ENCODE measurements around the gene GNAS-AS1.
A peak's percentile ranks its signal among the peaks of the same experiment; 100 is the strongest.

The GNAS-AS1 gene

GRCh38 chr20:58790454-58790853 is 60.2 kb downstream of the GNAS-AS1 start:
- WGBS, 2 donors (ENCODE audit: extremely low coverage in 2 of 2, insufficient read length in 2 of 2, insufficient replicate concordance in 1 of 2) = no CpG with 5 or more reads among the region's 10 CpGs
- H3K36me3 ChIP-seq (replicated peaks in 1 of 2; ENCODE audit: control insufficient read depth in 2 of 2, insufficient read depth in 2 of 2, low read length in 2 of 2) = no peaks in the 10 kb centered on the region
- no peak overlapping the region for H2AFZ ChIP-seq (ENCODE audit: low read length)
- no peak overlapping the region for H4K91ac ChIP-seq (ENCODE audit: low read depth, low read length, poor library complexity)
- H3K4me2 ChIP-seq (ENCODE audit: insufficient read depth, low read length, poor library complexity, severe bottlenecking) = no peak overlapping the region
- H3K14ac ChIP-seq (ENCODE audit: low read length) = peak overlapping the region; percentile 63
- no peak for DNase-seq (ENCODE audit: low spot score)
- no peak overlapping the region for H3K4ac ChIP-seq (ENCODE audit: low read length)
- peaks cover 0 to 66% (median 0%) of the 10 kb centered on the region in 3 experiments for H3K27me3 ChIP-seq (ENCODE audit: control insufficient read depth in 3 of 3, insufficient read depth in 3 of 3, low read depth in 1 of 3, low read length in 3 of 3)
- no peak overlapping the region for H2BK15ac ChIP-seq (ENCODE audit: low read length)
- H3K9ac ChIP-seq (ENCODE audit: low read depth, low read length, poor library complexity) = peak overlapping the region; percentile 13
- H3K18ac ChIP-seq (ENCODE audit: low read length) = peak overlapping the region; percentile 3
- no peaks in the 10 kb centered on the region for H3K79me1 ChIP-seq (ENCODE audit: low read depth, low read length)
- H4K8ac ChIP-seq (ENCODE audit: low read depth, low read length) = no peak overlapping the region
- H3K9me3 ChIP-seq (replicated peaks in 1 of 2; ENCODE audit: control insufficient read depth in 2 of 2, insufficient read depth in 1 of 2, low read depth in 1 of 2, low read length in 2 of 2) = no peaks in the 10 kb centered on the region
- no peak overlapping the region for H3K4me3 ChIP-seq (ENCODE audit: low read length in 2 of 2)
- peaks cover 0 to 4% of the 10 kb centered on the region in 2 donors for H3K4me1 ChIP-seq (ENCODE audit: control insufficient read depth in 2 of 2, insufficient read depth in 1 of 2, low read depth in 1 of 2, low read length in 2 of 2)
- no peak overlapping the region for H2AK5ac ChIP-seq (ENCODE audit: low read depth, low read length)
- no peak overlapping the region for H2BK12ac ChIP-seq (ENCODE audit: low read length)
- no peak overlapping the region for H2BK120ac ChIP-seq (ENCODE audit: low read depth, low read length)
- H3K23ac ChIP-seq (ENCODE audit: low read depth, low read length, poor library complexity) = peak overlapping the region; percentile 20
- H3K27ac ChIP-seq (replicated peaks; ENCODE audit: low read length) = no peak overlapping the region
- H2BK5ac ChIP-seq (ENCODE audit: low read length) = no peak overlapping the region

GRCh38 chr20:58788896-58789544 is 61.7 kb downstream of the GNAS-AS1 start:
- H3K79me1 ChIP-seq (ENCODE audit: low read depth, low read length) = no peaks in the 10 kb centered on the region
- no peak overlapping the region for H2BK12ac ChIP-seq (ENCODE audit: low read length)
- no peak overlapping the region for H3K4ac ChIP-seq (ENCODE audit: low read length)
- H4K8ac ChIP-seq (ENCODE audit: low read depth, low read length) = no peak overlapping the region
- H3K14ac ChIP-seq (ENCODE audit: low read length) = no peak overlapping the region
- no peaks in the 10 kb centered on the region for H3K36me3 ChIP-seq (replicated peaks in 1 of 2; ENCODE audit: control insufficient read depth in 2 of 2, insufficient read depth in 2 of 2, low read length in 2 of 2)
- H3K4me2 ChIP-seq (ENCODE audit: insufficient read depth, low read length, poor library complexity, severe bottlenecking) = no peak overlapping the region
- H2AK5ac ChIP-seq (ENCODE audit: low read depth, low read length) = no peak overlapping the region
- peaks cover 0 to 67% (median 0%) of the 10 kb centered on the region in 3 experiments for H3K27me3 ChIP-seq (ENCODE audit: control insufficient read depth in 3 of 3, insufficient read depth in 3 of 3, low read depth in 1 of 3, low read length in 3 of 3)
- H3K4me3 ChIP-seq (ENCODE audit: low read length in 2 of 2) = no peak overlapping the region
- no peak overlapping the region for H3K23ac ChIP-seq (ENCODE audit: low read depth, low read length, poor library complexity)
- no peak overlapping the region for H3K9ac ChIP-seq (ENCODE audit: low read depth, low read length, poor library complexity)
- H2BK15ac ChIP-seq (ENCODE audit: low read length) = no peak overlapping the region
- no peak overlapping the region for H2BK5ac ChIP-seq (ENCODE audit: low read length)
- H3K18ac ChIP-seq (ENCODE audit: low read length) = no peak overlapping the region
- H2AFZ ChIP-seq (ENCODE audit: low read length) = no peak overlapping the region
- no peaks in the 10 kb centered on the region for H3K9me3 ChIP-seq (replicated peaks in 1 of 2; ENCODE audit: control insufficient read depth in 2 of 2, insufficient read depth in 1 of 2, low read depth in 1 of 2, low read length in 2 of 2)
- no peak for DNase-seq (ENCODE audit: low spot score)
- H3K4me1 ChIP-seq (ENCODE audit: control insufficient read depth in 2 of 2, insufficient read depth in 1 of 2, low read depth in 1 of 2, low read length in 2 of 2) = no peaks in the 10 kb centered on the region
- H2BK120ac ChIP-seq (ENCODE audit: low read depth, low read length) = no peak overlapping the region
- no peak overlapping the region for H3K27ac ChIP-seq (replicated peaks; ENCODE audit: low read length)
- H4K91ac ChIP-seq (ENCODE audit: low read depth, low read length, poor library complexity) = no peak overlapping the region
- WGBS, 2 donors (ENCODE audit: extremely low coverage in 2 of 2, insufficient read length in 2 of 2, insufficient replicate concordance in 1 of 2) = no CpG with 5 or more reads among the region's 15 CpGs

- no peaks in the 10 kb centered on the region for H3K36me3 ChIP-seq (replicated peaks in 1 of 2; ENCODE audit: control insufficient read depth in 2 of 2, insufficient read depth in 2 of 2, low read length in 2 of 2)
- H2BK5ac ChIP-seq (ENCODE audit: low read length) = no peak overlapping the region
- no peak overlapping the region for H4K91ac ChIP-seq (ENCODE audit: low read depth, low read length, poor library complexity)
- no peak overlapping the region for H3K4me2 ChIP-seq (ENCODE audit: insufficient read depth, low read length, poor library complexity, severe bottlenecking)
- no peak overlapping the region for H2BK12ac ChIP-seq (ENCODE audit: low read length)
- H3K4ac ChIP-seq (ENCODE audit: low read length) = no peak overlapping the region
- no peak overlapping the region for H2AFZ ChIP-seq (ENCODE audit: low read length)
- WGBS, 2 donors (ENCODE audit: extremely low coverage in 2 of 2, insufficient read length in 2 of 2, insufficient replicate concordance in 1 of 2) = no CpG with 5 or more reads among the region's 25 CpGs
- no peak overlapping the region for H3K23ac ChIP-seq (ENCODE audit: low read depth, low read length, poor library complexity)
- H2AK5ac ChIP-seq (ENCODE audit: low read depth, low read length) = no peak overlapping the region
- no peak overlapping the region for H3K4me3 ChIP-seq (ENCODE audit: low read length in 2 of 2)
- no peak overlapping the region for H4K8ac ChIP-seq (ENCODE audit: low read depth, low read length)
- no peak overlapping the region for H3K14ac ChIP-seq (ENCODE audit: low read length)
- H3K79me1 ChIP-seq (ENCODE audit: low read depth, low read length) = no peaks in the 10 kb centered on the region
- H3K18ac ChIP-seq (ENCODE audit: low read length) = no peak overlapping the region
- DNase-seq (ENCODE audit: low spot score) = no peak
- no peak overlapping the region for H2BK120ac ChIP-seq (ENCODE audit: low read depth, low read length)
- peaks cover 0 to 77% (median 0%) of the 10 kb centered on the region in 3 experiments for H3K27me3 ChIP-seq (ENCODE audit: control insufficient read depth in 3 of 3, insufficient read depth in 3 of 3, low read depth in 1 of 3, low read length in 3 of 3)
- no peak overlapping the region for H3K27ac ChIP-seq (replicated peaks; ENCODE audit: low read length)
- H2BK15ac ChIP-seq (ENCODE audit: low read length) = no peak overlapping the region
- H3K9me3 ChIP-seq (replicated peaks in 1 of 2; ENCODE audit: control insufficient read depth in 2 of 2, insufficient read depth in 1 of 2, low read depth in 1 of 2, low read length in 2 of 2) = no peaks in the 10 kb centered on the region
- no peak overlapping the region for H3K9ac ChIP-seq (ENCODE audit: low read depth, low read length, poor library complexity)
- no peaks in the 10 kb centered on the region for H3K4me1 ChIP-seq (ENCODE audit: control insufficient read depth in 2 of 2, insufficient read depth in 1 of 2, low read depth in 1 of 2, low read length in 2 of 2)
Observed at GRCh38 chr20:58787211-58788005, 63.3 kb downstream of the GNAS-AS1 start.

GRCh38 chr20:58784321-58785074 is 66.2 kb downstream of the GNAS-AS1 start:
- Histone ChIP-seq H3K23ac (ENCODE audit: low read depth, low read length, poor library complexity) (peak overlapping the region; percentile 22), H3K18ac (ENCODE audit: low read length) (peak overlapping the region; percentile 42), H3K4me1 (ENCODE audit: control insufficient read depth in 2 of 2, insufficient read depth in 1 of 2, low read depth in 1 of 2, low read length in 2 of 2) (peaks cover 0 to 6% of the 10 kb centered on the region in 2 donors), H2AFZ (ENCODE audit: low read length) (no peak overlapping the region), H3K4me3 (ENCODE audit: low read length in 2 of 2) (no peak overlapping the region), H2BK12ac (ENCODE audit: low read length) (no peak overlapping the region), H3K27ac (replicated peaks; ENCODE audit: low read length) (no peak overlapping the region), H3K4me2 (ENCODE audit: insufficient read depth, low read length, poor library complexity, severe bottlenecking) (no peak overlapping the region), H4K8ac (ENCODE audit: low read depth, low read length) (no peak overlapping the region), H2BK15ac (ENCODE audit: low read length) (no peak overlapping the region), H2AK5ac (ENCODE audit: low read depth, low read length) (peak overlapping the region; percentile 17), H2BK5ac (ENCODE audit: low read length) (no peak overlapping the region), H3K14ac (ENCODE audit: low read length) (no peak overlapping the region), H3K9ac (ENCODE audit: low read depth, low read length, poor library complexity) (peak overlapping the region; percentile 5), H2BK120ac (ENCODE audit: low read depth, low read length) (no peak overlapping the region), H3K4ac (ENCODE audit: low read length) (no peak overlapping the region), H3K36me3 (replicated peaks in 1 of 2; ENCODE audit: control insufficient read depth in 2 of 2, insufficient read depth in 2 of 2, low read length in 2 of 2) (no peaks in the 10 kb centered on the region), H3K27me3 (ENCODE audit: control insufficient read depth in 3 of 3, insufficient read depth in 3 of 3, low read depth in 1 of 3, low read length in 3 of 3) (peaks cover 0 to 74% (median 0%) of the 10 kb centered on the region in 3 experiments), H4K91ac (ENCODE audit: low read depth, low read length, poor library complexity) (no peak overlapping the region), H3K79me1 (ENCODE audit: low read depth, low read length) (no peaks in the 10 kb centered on the region), H3K9me3 (replicated peaks in 1 of 2; ENCODE audit: control insufficient read depth in 2 of 2, insufficient read depth in 1 of 2, low read depth in 1 of 2, low read length in 2 of 2) (no peaks in the 10 kb centered on the region)
- WGBS, 2 donors (ENCODE audit: extremely low coverage in 2 of 2, insufficient read length in 2 of 2, insufficient replicate concordance in 1 of 2) = no CpG with 5 or more reads among the region's 15 CpGs
- DNase-seq (ENCODE audit: low spot score) = no peak

Data from neuronal stem cell (in vitro differentiated cells).